GM12878 (cell line): ENCODE results near the gene PLA2G4E. TPM values are rescaled to one million over a fixed set of nuclear protein-coding genes. Genes with fewer than 3 reads are reported as not detected.

ENCODE experiments used
- ATAC-seq: fragments of 200-7000 bp; cut with Tn5 transposase; 3 replicates; pipeline ENCODE4 v1.9.1; 2020; ENCODE audit warnings: mild to moderate bottlenecking, moderate library complexity
- BruUV-seq: library from RNA; stranded (reverse); fragments of 400-500 nt; replicated peaks from 2 replicates; lab custom pipeline; 2021; lab: Mats Ljungman, UMichigan
- CTCF ChIA-PET: fragments of 300-600 bp; sonication (Branson Sonifier 250); formaldehyde crosslinking; extraction: SDS; loops from one replicate; lab custom pipeline; 2021; ENCODE audit warnings: inconsistent platforms; lab: Yijun Ruan, JAX
- POLR2A ChIA-PET: fragments of 350-600 bp; formaldehyde crosslinking; extraction: SDS; loops from one replicate; lab custom pipeline; 2021; ENCODE audit warnings: inconsistent platforms; lab: Charles Lee
- RAD21 ChIA-PET: fragments of 300-600 bp; sonication (Branson Sonifier 250); formaldehyde crosslinking; loops from one replicate; lab custom pipeline; 2023; ENCODE audit warnings: antibody characterized with exemption; ENCODE audit not compliant: unreplicated experiment; lab: Charles Lee
- SMC1A ChIA-PET: fragments of 300-600 bp; sonication (Branson Sonifier 250); formaldehyde crosslinking; loops from one replicate; lab custom pipeline; 2023; ENCODE audit not compliant: unreplicated experiment, uncharacterized antibody; lab: Charles Lee
- DNase-seq: peaks from one replicate; pipeline ENCODE4 v3.0.0-alpha.2; 2011; ENCODE audit warnings: low read depth, low spot score
- FAIRE-seq: peaks from 3 replicates; lab custom pipeline; 2011; peaks lifted over from hg19 to GRCh38; lab: Jason Lieb, UNC
- H2AFZ ChIP-seq: 2 replicates; pipeline ENCODE4 v1.6.0; 2011; ENCODE audit warnings: low read depth, low read length, control low read depth; ENCODE audit not compliant: control insufficient read depth
- H3K27ac ChIP-seq: 2 replicates; pipeline ENCODE4 v1.5.1; 2011; ENCODE audit warnings: control low read depth; ENCODE audit not compliant: control insufficient read depth, insufficient read depth
- H3K27me3 ChIP-seq, 2 experiments: replicated peaks in 1 of 2; 2 replicates each; pipeline versions ENCODE4 v1.6.0 to v1.6.1; 2011; ENCODE audit warnings: low read length in 1 of 2; ENCODE audit not compliant: control insufficient read depth in 2 of 2, insufficient read depth in 2 of 2
- H3K36me3 ChIP-seq, 2 experiments: 2 replicates each; pipeline ENCODE4 v1.5.1; 2011; ENCODE audit warnings: low read length in 1 of 2; ENCODE audit not compliant: control insufficient read depth in 2 of 2, insufficient read depth in 2 of 2
- H3K4me1 ChIP-seq: 2 replicates; pipeline ENCODE4 v1.6.1; 2011; ENCODE audit warnings: mild to moderate bottlenecking, low read length, moderate library complexity, mixed read lengths; ENCODE audit not compliant: control insufficient read depth, insufficient read depth
- H3K4me2 ChIP-seq: 2 replicates; pipeline ENCODE4 v1.6.0; 2011; ENCODE audit warnings: control low read depth; ENCODE audit not compliant: control insufficient read depth, insufficient read depth
- H3K4me3 ChIP-seq: fragments of 200-600 bp; sonication (generic); 2 replicates; pipeline ENCODE4 v1.5.1; 2016
- H3K79me2 ChIP-seq: 2 replicates; pipeline ENCODE4 v1.6.0; 2011; ENCODE audit warnings: low read length; ENCODE audit not compliant: control insufficient read depth, insufficient read depth
- H3K9ac ChIP-seq: 2 replicates; pipeline ENCODE4 v1.8.0; 2011; ENCODE audit warnings: low read length, control low read depth, mixed read lengths; ENCODE audit not compliant: control insufficient read depth, insufficient read depth
- H3K9me3 ChIP-seq: replicated peaks from 3 replicates; pipeline ENCODE4 v1.5.1; 2011; ENCODE audit warnings: mild to moderate bottlenecking, low read length; ENCODE audit not compliant: control insufficient read depth, insufficient read depth
- H4K20me1 ChIP-seq: 2 replicates; pipeline ENCODE4 v1.6.0; 2011; ENCODE audit not compliant: control insufficient read depth, insufficient read depth
- JUND ChIP-seq: IDR thresholded peaks from 2 replicates; pipeline ENCODE4 v1.6.1; 2012; ENCODE audit warnings: low read depth, mild to moderate bottlenecking, low read length, improper control_type of control experiment, moderate library complexity
- KDM1A ChIP-seq: fragments of 200-600 bp; sonication (generic); IDR thresholded peaks from 2 replicates; pipeline ENCODE4 v1.6.1; 2016; ENCODE audit warnings: borderline replicate concordance
- NRF1 ChIP-seq: conservative IDR thresholded peaks from 2 replicates; pipeline ENCODE4 v1.6.1; 2011; ENCODE audit warnings: mild to moderate bottlenecking, low read depth, low read length, improper control_type of control experiment
- RAD21 ChIP-seq: IDR thresholded peaks from 2 replicates; pipeline ENCODE4 v1.6.1; 2011; ENCODE audit warnings: mild to moderate bottlenecking, low read depth, low read length, moderate library complexity; ENCODE audit not compliant: insufficient read depth
- SPI1 ChIP-seq: IDR thresholded peaks from 2 replicates; pipeline ENCODE4 v1.6.1; 2011; ENCODE audit warnings: low read depth, mild to moderate bottlenecking, low read length, moderate library complexity, borderline replicate concordance; ENCODE audit not compliant: insufficient read depth
- STAT3 ChIP-seq: IDR thresholded peaks from 2 replicates; pipeline ENCODE4 v1.6.1; 2011; ENCODE audit warnings: low read depth, low read length, improper control_type of control experiment
- TCF3 ChIP-seq: IDR thresholded peaks from 2 replicates; pipeline ENCODE4 v1.6.1; 2012; ENCODE audit warnings: low read depth, mild to moderate bottlenecking, low read length, borderline replicate concordance; ENCODE audit not compliant: insufficient read depth
- TCF7 ChIP-seq: IDR thresholded peaks from 2 replicates; pipeline ENCODE4 v1.6.1; 2014; ENCODE audit warnings: antibody characterized with exemption, borderline replicate concordance
- YBX1 ChIP-seq: fragments of 450-650 bp; IDR thresholded peaks from 2 replicates; pipeline ENCODE4 v1.6.1; 2016; ENCODE audit warnings: antibody characterized with exemption
- ZNF207 ChIP-seq: fragments of 450-650 bp; IDR thresholded peaks from 2 replicates; pipeline ENCODE4 v1.6.1; 2014; ENCODE audit warnings: antibody characterized with exemption, mild to moderate bottlenecking, borderline replicate concordance
- WGBS: methylation state at CpG from one replicate; pipeline ENCODE4 v1.1.6; 2016; ENCODE audit warnings: low lambda C conversion rate; ENCODE audit not compliant: insufficient replicate concordance, insufficient coverage; ENCODE audit errors: missing lambda C conversion rate; 5-methylcytosine and 5-hydroxymethylcytosine counted together
- in situ Hi-C: fragments of 300-500 bp; cut with MboI; formaldehyde crosslinking; loops from 9 replicates; pipeline ENCODE4 v1.14.3; 2018; ENCODE audit warnings: mixed read lengths
- intact Hi-C: fragments of 100-400 bp; cut with micrococcal nuclease; formaldehyde crosslinking; loops from one replicate; pipeline ENCODE4 v1.14.2; 2022; ENCODE audit not compliant: unreplicated experiment
- polyA plus RNA-seq, 11 experiments: library from polyadenylated mRNA; depleted of rRNA in 4 of 11; unstranded in 6 of 11; stranded (reverse) in 5 of 11; fragments of >200 nt; fragmentation: Nextera tagmentation in 4 of 11; fragmentation: Illumina TruSeq in 1 of 11; extraction: Ambion mirVana in 4 of 11; extraction: Trizol in 1 of 11; gene quantifications; 1 replicate in 1 of 11; 2 replicates in 10 of 11; pipeline versions ENCODE4 v1.2.1 to v1.2.3, GENCODE V29; 2011 to 2016; ENCODE audit warnings: inconsistent platforms in 2 of 11, missing spikeins in 2 of 11, low read depth in 1 of 11
- total RNA-seq, 4 experiments: library from RNA; depleted of rRNA in 3 of 4; stranded (reverse); fragments of >200 nt in 3 of 4; fragmentation: Illumina TruSeq in 1 of 4; extraction: Trizol in 1 of 4; gene quantifications; 2 replicates each; pipeline versions ENCODE4 v1.2.1 to v1.2.3, GENCODE V29; 2013 to 2021
- TF ChIP-seq, protein P1 (sequence below): fragments of 450-650 bp; IDR thresholded peaks from 2 replicates; pipeline ENCODE4 v1.6.1; 2017; ENCODE audit warnings: mild to moderate bottlenecking, moderate library complexity
- TF ChIP-seq, protein P2 (sequence below): fragments of 450-650 bp; formaldehyde crosslinking; IDR thresholded peaks from 2 replicates; pipeline ENCODE4 v1.5.0; 2022; ENCODE audit warnings: mild to moderate bottlenecking, missing genetic modification characterization
- TF ChIP-seq, protein P3 (sequence below): fragments of 450-650 bp; IDR thresholded peaks from 2 replicates; pipeline ENCODE4 v1.6.1; 2018; ENCODE audit warnings: mild to moderate bottlenecking, low read depth, moderate library complexity; ENCODE audit not compliant: partially characterized antibody

The PLA2G4E gene
- total and polyA plus RNA-seq, 10 of the 15 experiments (the other 5 are each of a cell fraction or from before 2014, with no cell fraction given), result 0.05 to 0.32 (median 0.06) TPM; not detected in 5

- no peak for DNase-seq
- no peaks in the 10 kb centered on the region for H3K79me2 ChIP-seq
- H3K4me2 ChIP-seq, result no peak overlapping the region
- no peaks in the 10 kb centered on the region for H4K20me1 ChIP-seq
- no peaks in the 10 kb centered on the region for H3K9me3 ChIP-seq
- no peak for ATAC-seq
- BruUV-seq, result no TSS peak
- no peak overlapping the region for H3K9ac ChIP-seq
- in situ Hi-C loops (no loop called here), intact Hi-C loops (no loop called here)
- H3K4me1 ChIP-seq, result no peaks in the 10 kb centered on the region
- no peak overlapping the region for H3K27ac ChIP-seq
- ChIA-PET SMC1A (interaction anchor here (0.9 to 1.1 kb wide), 3 partner anchors 13 to 58 kb away, joined by 3 to 4 read pairs (median 3); no protein-coding TSS in a partner anchor), CTCF (interaction anchor here (0.7 to 1.5 kb wide), 4 partner anchors 37 to 84 kb away, joined by 3 to 4 read pairs (median 3); no protein-coding TSS in a partner anchor), POLR2A (no interaction called here), RAD21 (no interaction called here)
- no peaks in the 10 kb centered on the region for H3K27me3 ChIP-seq
- H2AFZ ChIP-seq, result no peak overlapping the region
- 50% methylated on average over 2 of the region's 2 CpGs for whole genome bisulfite sequencing
- no peak for FAIRE-seq
- H3K4me3 ChIP-seq, result no peak overlapping the region
- H3K36me3 ChIP-seq, result no peaks in the 10 kb centered on the region
- TF ChIP-seq KDM1A, result no peak
- TF ChIP-seq TCF3, result no peak
- TF ChIP-seq, protein P1, sequence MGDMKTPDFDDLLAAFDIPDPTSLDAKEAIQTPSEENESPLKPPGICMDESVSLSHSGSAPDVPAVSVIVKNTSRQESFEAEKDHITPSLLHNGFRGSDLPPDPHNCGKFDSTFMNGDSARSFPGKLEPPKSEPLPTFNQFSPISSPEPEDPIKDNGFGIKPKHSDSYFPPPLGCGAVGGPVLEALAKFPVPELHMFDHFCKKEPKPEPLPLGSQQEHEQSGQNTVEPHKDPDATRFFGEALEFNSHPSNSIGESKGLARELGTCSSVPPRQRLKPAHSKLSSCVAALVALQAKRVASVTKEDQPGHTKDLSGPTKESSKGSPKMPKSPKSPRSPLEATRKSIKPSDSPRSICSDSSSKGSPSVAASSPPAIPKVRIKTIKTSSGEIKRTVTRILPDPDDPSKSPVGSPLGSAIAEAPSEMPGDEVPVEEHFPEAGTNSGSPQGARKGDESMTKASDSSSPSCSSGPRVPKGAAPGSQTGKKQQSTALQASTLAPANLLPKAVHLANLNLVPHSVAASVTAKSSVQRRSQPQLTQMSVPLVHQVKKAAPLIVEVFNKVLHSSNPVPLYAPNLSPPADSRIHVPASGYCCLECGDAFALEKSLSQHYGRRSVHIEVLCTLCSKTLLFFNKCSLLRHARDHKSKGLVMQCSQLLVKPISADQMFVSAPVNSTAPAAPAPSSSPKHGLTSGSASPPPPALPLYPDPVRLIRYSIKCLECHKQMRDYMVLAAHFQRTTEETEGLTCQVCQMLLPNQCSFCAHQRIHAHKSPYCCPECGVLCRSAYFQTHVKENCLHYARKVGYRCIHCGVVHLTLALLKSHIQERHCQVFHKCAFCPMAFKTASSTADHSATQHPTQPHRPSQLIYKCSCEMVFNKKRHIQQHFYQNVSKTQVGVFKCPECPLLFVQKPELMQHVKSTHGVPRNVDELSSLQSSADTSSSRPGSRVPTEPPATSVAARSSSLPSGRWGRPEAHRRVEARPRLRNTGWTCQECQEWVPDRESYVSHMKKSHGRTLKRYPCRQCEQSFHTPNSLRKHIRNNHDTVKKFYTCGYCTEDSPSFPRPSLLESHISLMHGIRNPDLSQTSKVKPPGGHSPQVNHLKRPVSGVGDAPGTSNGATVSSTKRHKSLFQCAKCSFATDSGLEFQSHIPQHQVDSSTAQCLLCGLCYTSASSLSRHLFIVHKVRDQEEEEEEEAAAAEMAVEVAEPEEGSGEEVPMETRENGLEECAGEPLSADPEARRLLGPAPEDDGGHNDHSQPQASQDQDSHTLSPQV, result no peak
- TF ChIP-seq RAD21, result no peak
- TF ChIP-seq, protein P2, sequence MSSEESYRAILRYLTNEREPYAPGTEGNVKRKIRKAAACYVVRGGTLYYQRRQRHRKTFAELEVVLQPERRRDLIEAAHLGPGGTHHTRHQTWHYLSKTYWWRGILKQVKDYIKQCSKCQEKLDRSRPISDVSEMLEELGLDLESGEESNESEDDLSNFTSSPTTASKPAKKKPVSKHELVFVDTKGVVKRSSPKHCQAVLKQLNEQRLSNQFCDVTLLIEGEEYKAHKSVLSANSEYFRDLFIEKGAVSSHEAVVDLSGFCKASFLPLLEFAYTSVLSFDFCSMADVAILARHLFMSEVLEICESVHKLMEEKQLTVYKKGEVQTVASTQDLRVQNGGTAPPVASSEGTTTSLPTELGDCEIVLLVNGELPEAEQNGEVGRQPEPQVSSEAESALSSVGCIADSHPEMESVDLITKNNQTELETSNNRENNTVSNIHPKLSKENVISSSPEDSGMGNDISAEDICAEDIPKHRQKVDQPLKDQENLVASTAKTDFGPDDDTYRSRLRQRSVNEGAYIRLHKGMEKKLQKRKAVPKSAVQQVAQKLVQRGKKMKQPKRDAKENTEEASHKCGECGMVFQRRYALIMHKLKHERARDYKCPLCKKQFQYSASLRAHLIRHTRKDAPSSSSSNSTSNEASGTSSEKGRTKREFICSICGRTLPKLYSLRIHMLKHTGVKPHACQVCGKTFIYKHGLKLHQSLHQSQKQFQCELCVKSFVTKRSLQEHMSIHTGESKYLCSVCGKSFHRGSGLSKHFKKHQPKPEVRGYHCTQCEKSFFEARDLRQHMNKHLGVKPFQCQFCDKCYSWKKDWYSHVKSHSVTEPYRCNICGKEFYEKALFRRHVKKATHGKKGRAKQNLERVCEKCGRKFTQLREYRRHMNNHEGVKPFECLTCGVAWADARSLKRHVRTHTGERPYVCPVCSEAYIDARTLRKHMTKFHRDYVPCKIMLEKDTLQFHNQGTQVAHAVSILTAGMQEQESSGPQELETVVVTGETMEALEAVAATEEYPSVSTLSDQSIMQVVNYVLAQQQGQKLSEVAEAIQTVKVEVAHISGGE (CRISPR knock-in tag), result no peak
- no peak for TF ChIP-seq ZNF207
- no peak for TF ChIP-seq SPI1
- no peak for TF ChIP-seq YBX1
- no peak for TF ChIP-seq JUND
- no peak for TF ChIP-seq NRF1
- TF ChIP-seq TCF7, result no peak
- TF ChIP-seq STAT3, result no peak
- TF ChIP-seq, protein P3, sequence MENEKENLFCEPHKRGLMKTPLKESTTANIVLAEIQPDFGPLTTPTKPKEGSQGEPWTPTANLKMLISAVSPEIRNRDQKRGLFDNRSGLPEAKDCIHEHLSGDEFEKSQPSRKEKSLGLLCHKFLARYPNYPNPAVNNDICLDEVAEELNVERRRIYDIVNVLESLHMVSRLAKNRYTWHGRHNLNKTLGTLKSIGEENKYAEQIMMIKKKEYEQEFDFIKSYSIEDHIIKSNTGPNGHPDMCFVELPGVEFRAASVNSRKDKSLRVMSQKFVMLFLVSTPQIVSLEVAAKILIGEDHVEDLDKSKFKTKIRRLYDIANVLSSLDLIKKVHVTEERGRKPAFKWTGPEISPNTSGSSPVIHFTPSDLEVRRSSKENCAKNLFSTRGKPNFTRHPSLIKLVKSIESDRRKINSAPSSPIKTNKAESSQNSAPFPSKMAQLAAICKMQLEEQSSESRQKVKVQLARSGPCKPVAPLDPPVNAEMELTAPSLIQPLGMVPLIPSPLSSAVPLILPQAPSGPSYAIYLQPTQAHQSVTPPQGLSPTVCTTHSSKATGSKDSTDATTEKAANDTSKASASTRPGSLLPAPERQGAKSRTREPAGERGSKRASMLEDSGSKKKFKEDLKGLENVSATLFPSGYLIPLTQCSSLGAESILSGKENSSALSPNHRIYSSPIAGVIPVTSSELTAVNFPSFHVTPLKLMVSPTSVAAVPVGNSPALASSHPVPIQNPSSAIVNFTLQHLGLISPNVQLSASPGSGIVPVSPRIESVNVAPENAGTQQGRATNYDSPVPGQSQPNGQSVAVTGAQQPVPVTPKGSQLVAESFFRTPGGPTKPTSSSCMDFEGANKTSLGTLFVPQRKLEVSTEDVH, result no peak
Measured at GRCh38 chr15:42046597-42046996, 25.8 kb upstream of the PLA2G4E start.
